ENCODE data around the gene NME9.

Gene NME9

GRCh38 chr3:138270245-138270644, 59.4 kb downstream of the NME9 start:
- DNase-seq: no peak

DNA sequence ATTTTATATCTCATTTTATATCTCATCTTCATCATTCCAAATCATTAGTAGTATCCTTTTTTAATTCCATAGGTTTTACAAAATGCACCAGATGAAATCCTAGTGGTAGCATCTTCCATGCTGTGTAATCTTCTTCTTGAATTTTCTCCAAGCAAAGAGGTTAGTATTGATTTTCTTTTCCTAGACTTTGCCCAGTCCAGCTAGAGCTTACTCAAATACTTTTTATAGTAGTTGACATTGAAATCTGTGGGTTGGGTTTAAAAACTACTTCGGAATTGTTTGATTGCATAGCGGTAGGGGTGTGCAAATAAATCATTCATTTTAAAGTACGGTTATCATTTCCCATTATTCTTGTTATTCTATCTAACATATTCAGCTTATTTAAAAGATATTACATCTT, 62.6 kb downstream of the NME9 start:
- DNase-seq: no peak

DNA sequence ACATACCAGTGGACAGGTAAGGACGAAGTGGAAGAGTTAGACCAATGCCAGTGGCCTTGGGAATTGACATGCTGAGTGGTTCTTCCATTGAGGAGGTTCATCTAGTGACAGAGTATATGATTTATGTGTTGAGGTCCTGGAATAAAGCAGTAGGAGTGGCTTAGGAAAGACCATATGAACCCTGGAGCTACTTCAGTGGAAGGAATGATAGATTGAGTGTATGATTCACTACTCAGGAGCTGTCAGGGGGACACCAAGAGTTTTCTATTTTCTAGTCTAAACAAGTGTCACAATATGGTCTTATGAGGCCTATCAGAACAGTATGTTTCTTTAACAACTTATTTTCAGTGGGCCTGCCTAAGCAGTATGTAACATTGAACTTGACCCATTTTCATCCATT, 63.9 kb downstream of the NME9 start:
- DNase-seq: no peak

- DNase-seq: no peak
Observed at GRCh38 chr3:138263104-138263503, 66.5 kb downstream of the NME9 start.

DNA sequence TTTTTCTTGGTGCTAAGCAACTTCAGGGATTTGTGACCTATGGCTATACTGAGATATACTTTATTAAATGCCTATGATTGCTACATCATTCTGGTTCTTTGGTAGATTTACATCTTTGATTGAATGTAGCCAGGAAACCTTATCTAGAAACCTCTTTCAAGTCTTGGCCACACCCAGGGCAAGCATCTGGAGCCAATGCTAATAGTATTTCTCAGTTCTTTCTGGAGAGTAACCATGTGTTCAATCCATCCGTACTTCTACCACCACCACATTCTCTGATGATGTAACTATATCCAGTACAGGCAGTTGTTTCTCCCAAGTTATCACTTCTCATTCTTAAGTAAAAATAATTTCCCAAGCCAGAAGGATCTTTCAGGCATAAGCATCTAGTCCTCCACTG, 69.0 kb downstream of the NME9 start:
- DNase-seq: no peak

GRCh38 chr3:138259126-138259525, 70.5 kb downstream of the NME9 start:
- DNase-seq: no peak

DNA sequence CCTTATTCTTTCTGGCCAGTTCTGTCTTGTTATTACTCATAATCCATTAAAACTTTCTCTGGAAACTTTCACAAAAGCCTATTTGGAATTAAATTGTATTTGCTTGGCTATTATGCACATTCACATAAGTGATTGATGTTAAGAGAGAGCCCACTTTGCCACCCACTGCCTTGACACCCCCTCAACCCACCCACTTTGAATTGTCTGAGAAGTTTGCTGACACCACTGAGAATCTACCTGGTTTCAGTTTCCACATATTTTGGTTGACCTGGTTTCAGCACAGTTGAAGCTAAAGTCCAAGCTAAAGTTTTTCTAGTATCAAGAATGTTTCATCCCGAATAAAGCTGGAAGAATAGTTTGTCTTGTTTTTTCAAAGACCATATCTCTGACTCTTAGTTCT, 71.7 kb downstream of the NME9 start:
- no peak for DNase-seq

DNA sequence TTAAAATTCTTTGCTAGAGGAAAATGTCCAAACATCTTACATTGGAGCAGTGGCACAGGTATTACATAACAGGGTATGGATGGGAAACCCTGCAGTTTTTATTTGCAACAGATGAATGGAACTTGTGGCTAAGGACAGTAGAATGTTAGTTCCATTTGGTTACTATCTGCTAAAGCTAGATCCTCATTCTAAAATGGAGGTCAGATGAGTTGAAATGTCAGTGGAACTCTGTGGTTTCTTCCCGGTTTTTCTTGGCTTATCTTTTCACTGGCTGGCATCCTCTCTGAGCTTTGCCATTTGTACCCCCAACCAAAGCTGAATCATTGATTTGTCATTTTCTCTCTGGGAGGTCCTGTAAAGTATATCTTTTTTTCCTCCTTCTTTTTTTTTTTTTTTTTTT, 73.6 kb downstream of the NME9 start:
- no peak for DNase-seq

DNA sequence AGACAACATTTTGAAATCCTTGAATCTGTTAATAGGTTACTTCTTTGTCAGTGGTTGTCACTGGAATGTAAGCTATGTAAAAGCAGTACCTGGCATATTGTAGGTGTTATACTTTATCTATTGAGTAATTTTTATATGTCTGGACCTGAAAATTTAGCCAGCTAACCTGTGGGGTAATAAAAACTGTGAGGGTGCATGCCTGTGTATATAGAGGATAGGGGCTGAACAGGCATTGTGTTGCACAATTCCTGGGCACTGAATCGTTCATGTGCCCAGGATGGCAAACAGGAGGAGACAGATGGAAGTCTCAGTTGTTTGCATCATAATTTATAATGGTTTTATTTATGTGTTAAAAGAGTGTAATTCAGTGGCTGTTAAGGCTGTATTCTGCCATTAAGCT, 75.4 kb downstream of the NME9 start:
- no peak for DNase-seq

- DNase-seq: no peak
Observed at GRCh38 chr3:138253609-138254008, 76.0 kb downstream of the NME9 start.
